HS-5 (cell line): Measurements from ENCODE around the gene DNAH14.
"Not testable (repeated sequence)": the region's sequence is repeated elsewhere in the genome, so short reads cannot be mapped to it uniquely, and the experiment has no call there.

Experiments used
- DNase-seq: peaks from one replicate; pipeline ENCODE4 v3.0.0-alpha.2; 2012; ENCODE audit warnings: low read depth

Gene DNAH14

DNA sequence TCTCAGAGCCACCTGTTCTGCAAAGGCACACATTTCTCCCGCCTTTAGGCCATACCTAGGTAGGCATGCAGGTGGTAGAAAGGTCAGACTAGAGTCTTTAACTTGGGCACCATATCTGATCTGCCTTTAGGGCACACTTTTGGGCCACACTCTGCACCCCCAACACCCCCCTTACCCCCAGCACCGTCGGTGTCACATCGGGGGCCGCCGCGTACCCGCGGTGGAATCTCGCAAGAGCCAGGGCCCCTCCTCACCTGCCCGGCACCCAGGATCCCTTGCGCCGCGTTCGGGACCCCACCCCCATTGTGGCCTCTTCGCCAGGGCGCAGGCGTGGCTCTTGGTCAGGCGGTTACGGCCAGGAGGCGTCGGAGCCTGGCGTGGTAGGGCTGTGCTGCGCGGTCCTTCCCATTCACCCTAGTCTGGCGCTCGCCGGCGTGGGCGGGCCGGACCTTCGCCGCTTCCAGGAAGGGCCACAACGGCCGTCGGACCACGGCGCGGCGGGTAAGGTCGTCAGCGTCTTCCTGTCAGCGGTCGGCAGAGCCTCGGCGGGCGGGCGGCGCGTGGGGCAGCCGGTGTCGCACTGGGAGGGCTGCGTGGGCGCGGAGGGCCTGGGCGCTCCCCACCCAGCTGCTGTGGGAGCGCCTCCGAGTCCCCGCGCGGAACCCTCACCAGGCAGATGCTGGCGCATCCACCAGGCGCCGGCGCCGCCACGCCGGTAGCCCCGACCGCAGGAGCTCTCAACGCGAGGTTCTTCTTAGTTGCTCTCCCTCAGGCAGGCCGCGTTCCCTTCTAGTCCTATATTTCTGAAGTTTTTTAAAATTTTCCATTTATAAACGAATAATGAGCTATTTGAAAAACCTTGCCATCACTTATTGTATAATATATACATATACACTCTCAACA, at the start of gene DNAH14:
Gene DNAH14 (plus strand): TSS at position 341 of the 903 bp plus-strand sequence. CDS start 23,028 bp downstream, outside the sequence.
- peak; percentile 48 for DNase-seq

DNA sequence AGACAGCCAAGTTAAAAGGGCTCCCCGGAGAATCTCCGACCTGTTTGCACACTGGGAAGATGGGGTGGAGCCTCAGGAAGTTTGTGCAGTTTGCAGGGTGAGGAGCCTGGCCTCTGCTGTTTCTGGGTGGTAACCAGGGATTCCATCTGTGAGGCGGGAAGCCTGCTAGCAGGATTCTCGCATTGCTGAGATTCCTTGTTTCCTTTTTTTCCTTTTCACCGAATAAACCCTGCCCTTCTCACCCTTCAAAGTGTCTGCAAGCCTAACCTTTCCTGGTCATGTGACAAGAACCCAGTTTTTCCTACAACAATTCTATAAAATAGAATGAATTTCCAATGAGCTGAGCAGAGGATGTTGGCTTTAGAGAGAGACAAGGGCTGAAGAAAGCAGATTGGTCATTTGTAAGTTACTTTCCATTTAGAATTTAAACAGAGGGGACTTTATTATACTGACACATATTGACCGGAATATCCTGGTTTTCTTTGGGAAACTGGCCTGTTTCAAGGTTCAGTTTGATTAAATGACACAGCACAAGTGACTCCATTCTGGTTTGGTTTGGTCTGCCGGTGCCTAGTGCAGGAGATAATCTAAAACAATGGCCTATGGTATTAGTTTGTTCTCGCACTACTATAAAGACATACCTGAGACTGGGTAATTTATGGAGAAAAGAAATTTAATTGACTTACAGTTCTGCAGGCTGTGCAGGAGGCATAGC, 48.7 kb upstream of the DNAH14 start:
- DNase-seq: no peak

DNA sequence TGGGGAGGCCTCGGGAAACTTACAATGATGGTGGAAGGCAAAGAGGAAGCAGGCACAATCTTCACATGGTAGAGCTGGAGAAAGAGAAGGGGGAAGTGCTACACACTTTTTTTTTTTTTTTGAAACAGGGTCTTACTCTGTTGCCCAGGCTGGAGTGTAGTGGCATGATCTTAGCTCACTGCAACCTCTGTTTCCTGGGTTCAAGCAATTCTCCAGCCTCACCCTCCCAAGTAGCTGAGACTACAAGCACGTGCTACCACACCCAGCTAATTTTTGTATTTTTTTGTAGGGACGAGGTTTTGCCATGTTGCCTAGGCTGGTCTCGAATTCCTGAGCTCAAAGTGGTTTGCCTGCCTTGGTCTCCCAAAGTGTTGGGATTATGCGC, 48.2 kb upstream of the DNAH14 start:
- DNase-seq: not testable (repeated sequence)

DNA sequence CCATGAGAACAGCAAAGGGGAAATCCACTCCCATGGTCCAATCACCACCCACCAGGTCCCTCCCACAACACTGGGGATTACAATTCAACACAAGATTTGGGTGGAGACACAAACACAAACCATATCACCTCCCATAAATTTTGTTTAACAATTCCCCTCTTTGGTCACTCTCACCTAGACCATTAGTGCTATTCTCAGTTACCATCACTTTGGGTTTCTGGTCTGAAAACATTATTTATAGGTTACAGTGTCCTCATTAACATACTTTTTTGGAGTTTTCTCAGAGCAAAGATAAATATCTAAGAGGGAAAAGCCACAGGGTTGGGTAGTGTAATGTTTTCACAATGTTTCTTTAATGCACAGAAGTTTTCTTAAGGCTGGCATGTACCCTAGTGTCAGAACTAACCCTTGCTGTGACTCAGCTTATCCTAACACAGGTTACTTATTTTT, 47.7 kb upstream of the DNAH14 start:
- no peak for DNase-seq

DNA sequence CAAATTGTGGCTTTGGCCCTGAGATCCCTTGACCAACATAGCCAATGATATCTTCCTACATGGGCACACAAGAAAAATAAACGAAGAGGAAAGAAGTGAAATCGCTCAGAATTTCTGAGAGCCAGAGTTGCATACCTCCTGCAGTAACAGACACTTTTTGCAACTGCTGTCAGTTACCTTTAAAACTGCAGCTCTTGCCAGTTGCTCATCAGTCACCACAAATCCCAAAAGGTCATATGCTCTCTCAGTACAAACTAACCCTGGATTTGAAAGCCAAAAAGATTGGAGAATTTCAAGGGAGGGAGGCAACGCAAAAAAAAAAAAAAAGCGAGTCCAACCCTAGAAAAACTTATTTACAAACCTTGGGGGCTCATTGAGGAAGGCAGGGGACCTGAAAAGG, 47.2 kb upstream of the DNAH14 start:
- DNase-seq: no peak

DNA sequence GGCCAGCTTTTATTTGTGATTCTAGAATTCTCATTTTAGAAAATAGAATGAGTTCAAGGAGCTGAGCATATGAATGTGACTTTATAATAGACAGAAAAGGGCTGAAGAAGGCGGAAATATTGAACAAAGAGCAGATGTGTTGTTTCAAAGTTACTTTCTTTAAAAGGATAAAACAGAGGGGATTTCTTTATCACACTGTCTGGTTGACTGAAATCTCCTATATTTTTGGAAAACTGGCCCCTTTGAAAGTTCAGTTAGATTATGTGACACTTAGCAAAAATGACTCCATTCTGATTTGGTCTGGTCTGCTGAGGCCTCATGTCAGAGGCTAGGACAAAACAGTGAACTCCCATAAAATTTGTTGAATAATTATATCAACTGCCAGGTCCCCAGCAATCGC, 46.4 kb upstream of the DNAH14 start:
- no peak for DNase-seq

DNA sequence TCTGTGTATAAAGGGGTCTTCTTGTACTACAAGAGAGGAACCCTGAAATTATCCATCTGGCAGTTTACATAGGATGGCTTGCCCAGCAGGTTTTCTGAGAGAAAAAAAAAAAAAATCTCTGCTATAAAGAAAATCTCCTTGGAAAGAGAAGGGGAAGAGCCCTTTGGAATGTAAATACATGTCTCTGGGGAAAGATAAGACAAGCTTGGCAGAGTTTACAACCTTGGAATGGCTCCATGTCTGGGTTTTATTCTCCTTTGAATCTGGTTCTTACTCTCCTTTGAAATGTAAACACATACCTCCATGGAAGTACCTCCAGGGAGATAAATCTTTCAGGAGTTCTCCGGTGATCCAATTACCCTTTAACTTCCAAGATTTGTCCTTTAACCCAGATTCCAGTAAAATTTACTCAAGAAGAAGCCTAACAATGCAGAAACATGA, 45.1 kb upstream of the DNAH14 start:
- no peak for DNase-seq

DNA sequence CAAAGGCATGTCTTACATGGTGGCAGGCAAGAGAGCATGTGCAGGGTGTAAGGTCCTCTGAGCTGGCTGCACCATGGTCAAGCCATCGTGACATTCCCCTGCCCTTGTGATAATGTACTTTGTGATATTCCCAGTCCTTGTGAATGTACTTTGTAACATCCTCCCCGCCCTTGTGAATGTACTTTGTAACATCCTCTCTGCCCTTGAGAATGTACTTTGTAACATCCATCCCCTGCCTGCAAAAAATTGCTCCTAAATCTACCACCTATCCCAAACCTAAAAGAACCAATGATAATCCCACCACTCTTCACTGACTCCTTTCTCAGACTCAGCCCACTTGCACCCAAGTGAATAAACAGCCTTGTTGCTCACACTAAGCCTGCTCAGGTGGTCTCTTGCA, 44.1 kb upstream of the DNAH14 start:
- DNase-seq: not testable (repeated sequence)

DNA sequence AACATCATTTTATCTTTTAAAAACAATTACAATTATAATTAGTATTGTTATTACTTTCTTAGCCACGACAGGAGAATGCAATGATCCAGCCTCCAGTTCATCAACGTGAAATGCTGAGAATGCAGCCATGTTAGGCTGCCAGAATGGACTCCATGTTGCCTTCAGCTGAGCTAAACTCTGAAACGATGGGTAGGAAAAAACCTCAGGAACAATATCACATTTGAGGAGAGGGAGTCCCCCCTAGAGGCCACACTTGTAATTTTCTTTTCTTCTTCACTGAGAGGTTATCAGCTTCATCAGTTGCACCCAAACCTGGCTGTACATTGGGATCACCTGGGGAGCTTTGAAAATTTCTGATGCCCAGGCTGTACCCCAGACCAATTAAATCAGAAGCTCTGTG, 34.6 kb upstream of the DNAH14 start:
- no peak for DNase-seq

DNA sequence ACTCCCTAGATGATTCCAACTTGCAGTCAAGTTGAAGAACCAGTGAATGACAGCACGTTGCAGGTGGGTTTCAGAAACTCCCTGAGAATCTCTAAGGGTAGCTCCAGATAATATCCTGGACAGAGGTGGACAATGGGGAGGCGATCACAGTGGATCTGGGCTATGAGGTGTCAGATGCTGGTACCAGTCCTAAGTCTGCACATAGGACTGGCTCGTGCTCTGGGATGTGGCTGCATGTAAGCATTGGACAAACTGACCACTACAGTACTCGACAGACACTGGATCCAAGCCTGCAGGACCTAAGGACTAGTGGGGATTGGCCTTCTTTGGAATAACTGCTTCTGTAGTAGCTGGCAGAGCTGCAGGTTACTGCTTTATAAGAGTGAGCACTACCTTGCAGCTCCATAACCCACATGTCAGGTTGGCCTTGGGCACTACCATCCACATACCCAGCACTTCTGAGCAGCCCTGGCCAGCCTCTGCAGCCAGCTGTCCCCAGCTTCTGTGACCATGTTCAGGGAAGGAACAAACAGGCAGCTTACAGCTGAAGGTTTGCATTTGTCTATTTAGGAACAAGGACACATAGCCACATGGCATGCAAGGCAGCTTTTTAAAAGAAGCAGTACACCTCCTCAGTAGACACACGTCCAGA, 33.2 kb upstream of the DNAH14 start:
- no peak for DNase-seq

DNA sequence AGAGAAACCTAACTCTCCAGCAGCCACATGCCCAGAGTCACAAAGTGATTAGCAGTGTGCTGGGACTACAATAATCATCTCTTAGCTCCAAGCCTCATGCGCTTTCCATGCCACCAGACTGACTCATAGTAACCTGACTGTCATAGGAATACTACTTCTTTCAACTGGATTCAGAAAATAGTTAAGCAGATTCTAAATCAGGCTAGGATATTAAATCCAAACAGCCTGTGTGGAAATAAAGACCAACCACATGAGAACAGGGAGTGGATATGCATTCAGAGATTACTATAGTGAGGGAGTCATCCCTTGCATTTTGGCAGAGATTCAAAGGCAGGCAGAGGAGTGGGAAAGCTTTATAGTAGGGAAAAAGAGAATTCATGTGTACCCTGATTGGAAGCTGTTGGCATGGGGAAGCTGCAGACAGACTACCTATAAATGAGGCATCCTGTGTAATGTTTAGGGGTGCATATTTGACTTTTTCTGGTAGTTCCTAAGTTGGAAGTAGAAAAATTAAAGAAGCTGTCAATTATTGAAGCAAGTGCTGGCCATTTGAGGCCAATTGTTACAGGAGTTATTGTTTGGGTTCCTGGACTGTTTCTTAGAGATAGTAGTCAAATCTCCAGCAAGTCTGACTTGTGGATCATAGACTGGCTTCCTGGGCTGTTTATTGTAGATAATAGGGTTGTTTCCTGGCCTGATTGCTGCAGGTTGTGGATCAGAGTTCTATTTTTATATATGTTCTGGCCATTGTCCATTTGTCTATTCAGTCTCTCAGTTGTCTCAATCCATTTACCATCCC, 31.7 kb upstream of the DNAH14 start:
- no peak for DNase-seq

DNA sequence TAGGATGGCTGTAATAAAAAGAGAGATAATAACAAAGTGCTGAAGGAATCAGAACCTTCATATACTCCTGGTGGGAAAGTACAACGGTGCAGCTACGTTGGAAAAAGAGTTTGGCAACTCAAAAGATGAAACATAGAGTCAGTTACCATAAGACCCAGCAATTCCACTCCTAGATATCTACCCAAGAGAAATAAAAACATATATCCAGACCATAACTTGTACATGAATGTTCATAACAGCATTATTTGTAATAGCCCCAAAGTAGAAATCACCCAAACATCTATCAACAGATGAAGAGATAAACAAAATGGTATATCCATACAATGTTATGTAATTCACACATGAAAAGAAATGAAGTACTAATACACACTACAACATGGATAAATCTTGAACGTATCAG, 30.5 kb upstream of the DNAH14 start:
- no peak for DNase-seq

DNA sequence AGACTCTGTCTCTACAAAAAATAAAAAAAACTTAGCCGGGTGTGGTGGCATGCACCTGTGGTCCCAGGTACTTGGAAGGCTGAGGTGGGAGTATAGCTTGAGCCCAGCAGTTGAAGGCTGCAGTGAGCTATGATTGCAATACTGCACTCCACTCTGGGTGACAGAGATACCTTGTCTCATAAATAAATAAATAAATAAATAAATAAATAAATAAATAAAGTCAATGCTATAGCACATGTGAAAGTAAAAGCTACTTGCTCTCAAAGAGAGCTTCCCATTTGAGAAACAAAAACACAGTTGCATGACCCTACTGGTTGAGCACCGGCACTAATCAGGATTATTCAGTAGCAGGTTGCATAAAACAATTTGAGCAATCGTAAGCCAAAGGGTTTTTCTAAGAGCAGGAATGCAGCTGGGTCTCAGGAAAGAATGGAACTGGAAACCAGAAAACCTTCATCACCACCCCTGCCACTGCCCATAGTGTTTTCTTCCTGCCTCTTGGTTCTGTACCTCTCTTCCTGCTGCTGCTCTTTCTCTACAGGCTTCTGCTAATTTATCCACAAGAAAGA, 29.3 kb upstream of the DNAH14 start:
- DNase-seq: no peak

DNA sequence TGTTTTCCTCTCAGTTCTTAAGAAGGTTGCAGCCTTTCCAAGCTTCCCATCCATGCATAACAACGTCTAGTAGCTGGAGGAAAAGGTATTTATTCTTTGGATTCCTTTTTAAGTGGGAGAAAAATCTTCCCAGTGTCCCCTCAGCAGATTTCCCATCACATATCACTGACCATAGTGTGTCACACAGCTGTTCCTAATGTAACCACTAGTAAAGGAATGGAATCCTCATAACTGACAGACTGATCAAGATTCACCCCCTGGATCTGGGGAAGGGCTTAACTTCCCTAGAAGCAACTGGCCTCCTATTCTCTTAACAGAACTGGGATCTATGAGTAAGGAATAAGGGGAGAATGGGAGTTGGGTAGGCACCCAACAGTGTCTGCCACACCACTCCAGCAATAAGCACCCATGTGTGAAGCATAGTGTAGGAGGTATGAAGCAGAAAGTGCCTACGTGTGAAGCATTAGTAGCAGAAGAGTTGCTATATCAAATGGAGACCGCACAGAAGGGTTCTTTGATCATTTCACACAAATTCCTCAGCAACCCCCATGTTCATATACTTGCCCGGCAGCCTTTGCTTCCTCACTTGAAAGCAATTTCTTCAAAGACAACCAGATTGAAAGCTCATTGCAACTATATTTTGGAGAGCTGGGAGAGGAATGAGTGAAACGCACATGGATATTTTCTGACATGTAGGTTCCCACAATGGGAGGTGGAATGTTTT, 28.2 kb upstream of the DNAH14 start:
- DNase-seq: no peak

DNA sequence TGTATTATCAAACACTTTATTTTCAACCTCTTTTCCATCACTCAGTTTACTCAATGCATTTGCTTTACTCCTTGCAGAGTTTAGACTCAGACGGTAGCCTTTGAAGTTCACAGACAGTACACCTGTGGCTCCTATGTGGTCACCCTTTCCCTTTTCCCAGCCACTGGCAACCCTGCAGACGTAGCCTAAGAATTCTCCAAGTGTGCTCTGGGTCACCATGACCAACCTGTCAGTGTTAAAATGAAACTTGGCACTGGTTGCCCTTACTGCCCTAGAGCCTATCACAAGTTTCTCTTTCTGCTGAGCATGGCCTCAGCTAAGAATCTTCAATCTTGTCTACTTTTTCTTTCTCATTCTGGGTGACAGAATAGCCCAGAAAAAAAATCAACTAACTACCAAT, 25.5 kb upstream of the DNAH14 start:
- no peak for DNase-seq

DNA sequence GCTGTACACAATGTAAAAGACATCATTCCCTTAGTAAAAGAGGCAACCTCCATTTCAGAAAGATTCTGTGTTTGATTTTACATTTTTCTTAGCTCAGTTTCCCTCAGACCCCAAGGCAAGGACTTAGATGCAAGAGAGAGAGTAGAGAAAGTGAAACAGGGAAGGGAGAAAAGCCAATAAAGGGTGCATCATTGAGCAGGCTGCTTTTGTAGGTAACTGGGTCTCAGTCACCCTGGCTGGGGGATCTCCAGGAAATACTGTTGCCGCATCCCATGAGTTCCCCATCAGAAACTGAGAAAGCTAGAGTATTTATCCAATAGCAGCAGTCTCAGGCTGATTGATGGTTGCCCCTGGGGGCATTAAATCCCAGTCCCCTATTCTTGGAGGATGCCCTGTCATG, 23.1 kb upstream of the DNAH14 start:
- DNase-seq: no peak

DNA sequence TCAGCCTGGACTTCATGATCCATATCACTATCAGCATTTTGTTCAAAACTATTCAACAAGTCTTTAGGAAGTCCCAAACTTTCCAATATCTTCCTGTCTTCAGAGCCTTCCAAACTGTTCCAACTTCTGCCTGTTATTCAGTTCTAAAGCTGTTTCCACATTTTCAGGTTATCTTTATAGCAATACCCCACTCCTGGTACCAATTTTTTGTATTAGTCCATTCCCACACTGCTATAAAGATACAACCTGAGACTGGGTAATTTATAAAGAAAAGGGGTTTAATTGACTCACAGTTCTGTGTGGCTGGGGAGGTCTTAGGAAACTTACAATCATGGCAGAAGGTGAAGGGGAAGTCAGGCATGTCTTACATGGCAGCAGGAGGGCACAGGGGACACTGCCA, 18.3 kb upstream of the DNAH14 start:
- DNase-seq: no peak

DNA sequence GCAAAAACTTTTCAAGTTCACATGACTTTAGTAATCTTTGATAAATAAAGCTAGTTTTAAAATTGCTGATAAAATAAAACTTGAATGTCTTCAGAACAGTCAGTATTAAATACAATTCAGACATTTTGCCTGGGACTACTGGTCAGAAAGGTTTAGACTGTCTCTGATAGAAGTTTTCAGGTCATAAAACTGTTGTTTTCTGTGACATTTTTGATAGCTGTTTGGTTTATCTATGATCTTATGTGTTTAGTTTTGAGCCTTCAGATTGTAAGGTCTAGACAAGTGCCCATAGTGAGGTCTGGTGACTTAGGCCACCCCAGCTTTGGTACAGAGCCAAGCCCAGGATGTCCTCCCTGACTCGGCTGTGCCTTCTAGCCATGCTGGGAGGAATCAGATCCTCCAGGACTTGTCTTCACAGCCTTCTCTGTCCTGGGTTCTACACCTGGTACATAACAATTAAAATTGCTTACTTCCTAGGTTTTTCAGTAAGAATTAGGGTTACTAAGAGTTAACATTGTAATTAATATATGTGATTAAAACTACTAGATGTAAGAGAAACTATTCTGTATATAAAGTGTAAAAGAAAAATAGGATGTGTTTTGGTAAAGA, 15.1 kb upstream of the DNAH14 start:
- DNase-seq: no peak

DNA sequence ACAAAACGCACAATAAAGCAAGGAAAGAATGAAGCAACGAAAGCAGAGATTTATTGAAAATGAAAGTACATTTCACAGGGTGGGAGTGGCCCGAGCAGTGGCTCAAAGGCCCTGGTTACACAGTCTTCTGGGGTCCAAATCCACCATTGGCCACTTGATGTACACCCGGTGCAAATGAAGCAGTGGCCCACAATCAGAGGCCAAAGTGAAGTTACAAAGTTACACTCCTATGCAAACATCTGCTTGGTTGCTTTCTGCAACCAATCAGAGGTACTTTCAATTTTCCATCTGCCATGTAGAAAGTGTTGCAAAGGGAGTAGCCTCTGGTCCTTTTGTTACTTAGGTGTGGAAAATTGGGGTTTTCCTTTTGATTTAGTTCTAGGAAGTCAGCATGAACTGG, 10.0 kb upstream of the DNAH14 start:
- DNase-seq: no peak

DNA sequence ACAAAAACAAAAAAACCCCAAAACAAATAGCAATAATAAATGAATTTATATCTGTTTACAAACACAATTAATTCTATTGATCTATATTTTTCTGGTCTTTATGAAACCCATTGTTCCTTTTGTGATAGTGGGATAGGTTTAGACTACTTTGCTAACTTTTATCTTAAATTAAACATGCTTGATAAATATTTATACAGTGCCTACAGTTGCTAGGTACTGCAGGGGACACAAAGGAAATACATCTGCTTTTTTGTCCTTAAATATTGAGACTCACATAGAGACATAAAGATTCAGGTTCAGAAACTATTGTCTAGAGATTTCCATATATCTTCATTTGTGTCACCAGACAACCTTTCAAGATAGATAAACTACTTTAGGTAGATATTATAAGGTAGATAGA, 8.5 kb upstream of the DNAH14 start:
- DNase-seq: no peak
